Esophagus (tissue), 2 donors: ENCODE results near the gene NPTN. TPM values are rescaled to one million over a fixed set of nuclear protein-coding genes. Genes with fewer than 3 reads are reported as not detected.

ENCODE experiments used
- H3K27ac ChIP-seq, 2 donors: one replicate each; pipeline ENCODE4 v1.5.1; 2013; ENCODE audit warnings: low read depth in 2 of 2, mild to moderate bottlenecking in 2 of 2, inconsistent platforms in 1 of 2, low read length in 1 of 2, moderate library complexity in 1 of 2
- H3K27me3 ChIP-seq, 2 donors: one replicate each; pipeline ENCODE4 v1.6.1; 2013; ENCODE audit warnings: low read length in 2 of 2, control low read depth in 1 of 2, mild to moderate bottlenecking in 1 of 2; ENCODE audit not compliant: insufficient read depth in 2 of 2, control insufficient read depth in 1 of 2
- H3K36me3 ChIP-seq, 2 donors: one replicate each; pipeline ENCODE4 v1.6.1; 2013; ENCODE audit warnings: low read length in 1 of 2; ENCODE audit not compliant: control insufficient read depth in 2 of 2, insufficient read depth in 2 of 2
- H3K4me1 ChIP-seq, 2 donors: one replicate each; pipeline ENCODE4 v1.6.1; 2013; ENCODE audit warnings: low read length in 1 of 2; ENCODE audit not compliant: control insufficient read depth in 2 of 2, insufficient read depth in 2 of 2
- H3K4me3 ChIP-seq, 2 donors: one replicate each; pipeline ENCODE4 v1.5.1; 2013; ENCODE audit warnings: low read length in 2 of 2, mild to moderate bottlenecking in 2 of 2, low read depth in 1 of 2, moderate library complexity in 1 of 2
- H3K9me3 ChIP-seq, 2 donors: one replicate each; pipeline ENCODE4 v1.6.1; 2013; ENCODE audit warnings: mild to moderate bottlenecking in 2 of 2, low read depth in 1 of 2, low read length in 1 of 2, moderate library complexity in 1 of 2; ENCODE audit not compliant: control insufficient read depth in 2 of 2, insufficient read depth in 1 of 2
- WGBS, 2 donors: extraction: QIAGEN DNeasy Blood & Tissue Kit; methylation state at CpG; one replicate each; pipeline ENCODE4 v1.1.7; 2013; 5-methylcytosine and 5-hydroxymethylcytosine counted together
- polyA plus RNA-seq, 2 donors: library from polyadenylated mRNA; stranded (reverse); fragments of 200-250 nt; gene quantifications; one replicate each; pipeline ENCODE4 v1.2.3, GENCODE V29; 2013
- donor health status: healthy with polysubstance abuse.
- donor health status: Bipolar disorder and iron deficiency.

The NPTN gene
- 10 to 100 TPM; 30.0 to 82.0 TPM for polyA plus RNA-seq

DNA sequence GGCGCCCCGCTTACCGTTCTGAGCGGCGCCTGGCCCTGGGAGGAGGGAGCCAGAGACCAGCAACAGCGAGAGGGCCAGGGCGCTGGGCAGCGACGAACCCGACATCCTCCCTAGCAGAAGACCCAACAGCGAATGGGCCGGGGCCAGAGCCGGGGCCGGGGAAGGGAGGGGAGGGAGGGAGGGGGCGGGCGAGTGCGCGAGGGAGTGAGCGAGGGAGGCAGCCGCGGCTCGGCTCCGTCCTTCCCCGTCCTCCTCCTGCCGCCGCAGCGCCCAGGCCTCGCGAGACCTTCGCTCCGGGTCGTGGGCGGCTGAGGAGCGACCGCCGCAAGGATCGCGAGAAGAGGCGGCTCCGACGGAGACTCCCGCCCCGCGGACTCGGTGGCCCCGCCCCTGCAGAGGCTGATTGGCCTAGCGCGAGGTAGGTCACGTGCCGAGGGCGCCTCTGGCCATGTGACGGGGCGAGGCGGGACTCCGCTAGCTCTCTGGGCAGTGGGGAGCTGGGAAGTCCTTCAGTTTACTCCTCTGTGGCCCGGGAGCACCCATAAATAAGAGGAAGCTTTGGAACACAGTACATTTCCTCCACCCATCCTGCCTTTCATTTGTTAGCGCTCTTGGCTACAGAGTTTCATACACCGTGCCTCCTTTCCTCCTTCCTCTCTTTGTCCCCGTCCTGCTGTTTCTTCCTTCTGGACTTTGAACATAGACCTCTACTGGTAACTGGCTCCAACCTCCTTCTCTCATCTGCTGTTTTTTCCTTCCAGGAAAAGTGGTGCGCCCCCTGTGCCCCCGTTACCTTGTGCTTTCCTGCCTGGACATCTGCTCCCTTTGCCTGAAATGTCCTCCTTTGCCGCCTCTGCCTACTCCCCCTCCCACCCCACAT, at the start of gene NPTN:
TSS of gene NPTN (minus strand) at position 279 of the 880 bp plus-strand sequence. CDS start at position 105, 174 bp downstream.
- no peaks in the 10 kb centered on the region for H3K27me3 ChIP-seq
- WGBS, 2 donors: 2% methylated on average over 44 to 61 of the region's 62 CpGs
- H3K4me1 ChIP-seq: peaks cover 0 to 6% of the 10 kb centered on the region in 2 donors
- H3K9me3 ChIP-seq: no peaks in the 10 kb centered on the region
- H3K4me3 ChIP-seq: peak within 1 kb of the TSS; percentile 84 to 95
- peak within 1 kb of the TSS; percentile 93 to 97 for H3K27ac ChIP-seq
- no peaks in the 10 kb centered on the region for H3K36me3 ChIP-seq

GRCh38 chr15:73682600-73683090, 49.5 kb upstream of the NPTN start:
- Histone ChIP-seq H3K27me3 (peaks cover 0 to 4% of the 10 kb centered on the region in 2 donors), H3K4me3 (no peak overlapping the region), H3K4me1 (peaks cover 2 to 13% of the 10 kb centered on the region in 2 donors), H3K36me3 (no peaks in the 10 kb centered on the region), H3K27ac (no peak overlapping the region), H3K9me3 (no peaks in the 10 kb centered on the region)
- 74 to 86% methylated on average over 14 of the region's 14 CpGs for WGBS, 2 donors

DNA sequence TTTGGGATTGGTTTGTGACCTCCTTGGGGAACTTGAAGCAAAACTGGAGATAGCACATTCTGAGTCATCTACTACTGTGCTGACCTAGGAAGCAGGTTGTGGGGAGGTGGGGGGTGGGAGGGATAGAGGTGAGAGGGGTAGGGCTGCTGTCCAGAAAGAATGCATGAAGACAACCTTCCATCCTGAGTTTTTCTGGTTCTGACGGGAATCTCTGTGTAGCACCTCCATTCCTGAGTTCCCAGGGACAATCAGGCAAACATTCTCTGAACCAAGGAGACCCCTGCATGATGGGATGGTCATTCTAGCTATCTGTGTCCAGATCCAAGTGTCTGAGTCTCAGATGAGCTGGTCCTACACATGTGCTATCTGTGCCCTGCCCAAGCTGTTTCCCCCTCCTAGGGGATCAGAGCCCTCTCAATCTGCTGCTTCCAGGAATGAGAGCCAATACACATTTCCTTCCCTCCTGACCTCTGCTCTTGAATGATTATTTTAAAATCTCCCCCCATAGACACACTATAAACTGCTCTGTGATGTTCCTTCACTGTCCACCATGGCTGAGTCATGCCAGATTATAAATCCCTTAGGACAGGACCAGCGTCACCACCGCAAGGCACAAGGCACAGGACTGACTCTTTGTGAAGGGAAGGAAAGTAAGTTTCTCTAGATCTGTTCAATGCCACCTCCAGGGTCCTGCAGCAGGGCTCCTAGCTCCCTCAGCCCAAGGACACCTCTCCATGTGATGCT, 48.8 kb upstream of the NPTN start:
- Histone ChIP-seq H3K27ac (no peak overlapping the region), H3K4me3 (no peak overlapping the region), H3K36me3 (no peaks in the 10 kb centered on the region), H3K9me3 (no peaks in the 10 kb centered on the region), H3K4me1 (peaks cover 2 to 10% of the 10 kb centered on the region in 2 donors), H3K27me3 (peaks cover 0 to 4% of the 10 kb centered on the region in 2 donors)
- 77 to 81% methylated on average over 3 of the region's 3 CpGs for WGBS, 2 donors

- Histone ChIP-seq H3K27ac (no peak overlapping the region), H3K9me3 (no peaks in the 10 kb centered on the region), H3K27me3 (no peaks in the 10 kb centered on the region), H3K36me3 (no peaks in the 10 kb centered on the region), H3K4me1 (peaks cover 0 to 5% of the 10 kb centered on the region in 2 donors), H3K4me3 (no peak overlapping the region)
- WGBS, 2 donors: 64 to 72% methylated on average over 3 of the region's 3 CpGs
Measured at GRCh38 chr15:73681063-73681462, 47.9 kb upstream of the NPTN start.

DNA sequence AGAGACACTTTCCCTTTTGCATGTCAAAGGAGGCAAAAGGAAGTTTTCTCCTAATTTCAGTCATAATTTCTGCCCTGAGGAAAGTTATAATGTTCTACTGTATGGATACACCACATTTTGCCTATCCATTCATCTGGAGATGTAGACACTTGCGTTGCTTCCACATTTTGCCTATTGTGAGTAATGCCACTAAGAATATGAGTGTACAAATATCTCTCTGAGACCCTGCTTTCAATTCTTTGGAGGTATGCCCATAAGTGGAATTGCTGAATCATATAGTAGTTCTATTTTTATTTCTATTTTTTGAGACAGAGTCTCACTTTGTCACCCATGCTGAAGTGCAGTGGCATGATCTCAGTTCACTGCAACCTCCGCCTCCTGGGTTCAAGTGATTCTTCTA, 47.4 kb upstream of the NPTN start:
- peaks cover 0 to 5% of the 10 kb centered on the region in 2 donors for H3K4me1 ChIP-seq
- WGBS, 2 donors: 83 to 87% methylated on average over 2 of the region's 2 CpGs
- no peaks in the 10 kb centered on the region for H3K9me3 ChIP-seq
- H3K27ac ChIP-seq: no peak overlapping the region
- no peaks in the 10 kb centered on the region for H3K36me3 ChIP-seq
- no peak overlapping the region for H3K4me3 ChIP-seq
- no peaks in the 10 kb centered on the region for H3K27me3 ChIP-seq

GRCh38 chr15:73679964-73680363, 46.8 kb upstream of the NPTN start:
- Histone ChIP-seq H3K9me3 (no peaks in the 10 kb centered on the region), H3K4me1 (peaks cover 0 to 4% of the 10 kb centered on the region in 2 donors), H3K27me3 (no peaks in the 10 kb centered on the region), H3K36me3 (no peaks in the 10 kb centered on the region), H3K4me3 (no peak overlapping the region), H3K27ac (no peak overlapping the region)
- 86 to 97% methylated on average over 6 of the region's 6 CpGs for WGBS, 2 donors

- H3K4me1 ChIP-seq: no peaks in the 10 kb centered on the region
- H3K27me3 ChIP-seq: no peaks in the 10 kb centered on the region
- no peaks in the 10 kb centered on the region for H3K9me3 ChIP-seq
- H3K27ac ChIP-seq: no peak overlapping the region
- 85% methylated on average over 3 of the region's 3 CpGs for WGBS, 2 donors
- no peak overlapping the region for H3K4me3 ChIP-seq
- no peaks in the 10 kb centered on the region for H3K36me3 ChIP-seq
Measured at GRCh38 chr15:73679180-73679579, 46.0 kb upstream of the NPTN start.

DNA sequence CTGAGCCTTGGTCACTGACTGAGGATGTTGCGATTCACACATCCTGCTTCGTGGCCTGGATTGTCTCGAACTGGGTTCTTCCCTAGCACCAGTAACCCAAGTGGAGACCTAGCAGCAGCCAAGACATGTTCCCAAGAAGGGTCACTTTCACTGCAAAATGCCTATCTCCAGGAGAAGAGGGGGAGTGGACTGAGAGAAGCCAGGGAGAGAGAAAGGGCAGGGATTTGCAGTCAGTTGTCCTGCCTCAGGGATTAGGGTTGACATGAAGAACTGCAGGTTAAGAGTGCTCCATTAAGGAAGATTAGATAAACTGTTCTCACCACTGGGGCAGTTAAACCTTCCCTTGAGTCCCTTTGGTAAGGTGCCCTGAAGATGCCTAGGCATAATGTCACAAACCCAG, 45.3 kb upstream of the NPTN start:
- Histone ChIP-seq H3K27me3 (no peaks in the 10 kb centered on the region), H3K27ac (no peak overlapping the region)
- WGBS, 2 donors: 65 to 79% methylated on average over 3 of the region's 3 CpGs

GRCh38 chr15:73677733-73678132, 44.5 kb upstream of the NPTN start:
- WGBS, 2 donors: 72% methylated on average over 2 of the region's 2 CpGs
- H3K36me3 ChIP-seq: no peaks in the 10 kb centered on the region
- no peak overlapping the region for H3K4me3 ChIP-seq
- H3K4me1 ChIP-seq: no peaks in the 10 kb centered on the region
- H3K9me3 ChIP-seq: no peaks in the 10 kb centered on the region
- H3K27ac ChIP-seq: no peak overlapping the region
- H3K27me3 ChIP-seq: no peaks in the 10 kb centered on the region

More for the DNA sequence above, 45.3 kb upstream of the NPTN start:
- Histone ChIP-seq H3K36me3 (no peaks in the 10 kb centered on the region), H3K4me1 (no peaks in the 10 kb centered on the region), H3K9me3 (no peaks in the 10 kb centered on the region), H3K4me3 (no peak overlapping the region)
